ENCODE results near the gene B3GLCT. TPM values are rescaled to one million over a fixed set of nuclear protein-coding genes. Genes with fewer than 3 reads are reported as not detected.

B3GLCT gene
- polyA plus RNA-seq (2013, experiment 1 of 2) = 5.2 TPM
- polyA plus RNA-seq (2013, experiment 2 of 2) = 5.8 TPM

DNA sequence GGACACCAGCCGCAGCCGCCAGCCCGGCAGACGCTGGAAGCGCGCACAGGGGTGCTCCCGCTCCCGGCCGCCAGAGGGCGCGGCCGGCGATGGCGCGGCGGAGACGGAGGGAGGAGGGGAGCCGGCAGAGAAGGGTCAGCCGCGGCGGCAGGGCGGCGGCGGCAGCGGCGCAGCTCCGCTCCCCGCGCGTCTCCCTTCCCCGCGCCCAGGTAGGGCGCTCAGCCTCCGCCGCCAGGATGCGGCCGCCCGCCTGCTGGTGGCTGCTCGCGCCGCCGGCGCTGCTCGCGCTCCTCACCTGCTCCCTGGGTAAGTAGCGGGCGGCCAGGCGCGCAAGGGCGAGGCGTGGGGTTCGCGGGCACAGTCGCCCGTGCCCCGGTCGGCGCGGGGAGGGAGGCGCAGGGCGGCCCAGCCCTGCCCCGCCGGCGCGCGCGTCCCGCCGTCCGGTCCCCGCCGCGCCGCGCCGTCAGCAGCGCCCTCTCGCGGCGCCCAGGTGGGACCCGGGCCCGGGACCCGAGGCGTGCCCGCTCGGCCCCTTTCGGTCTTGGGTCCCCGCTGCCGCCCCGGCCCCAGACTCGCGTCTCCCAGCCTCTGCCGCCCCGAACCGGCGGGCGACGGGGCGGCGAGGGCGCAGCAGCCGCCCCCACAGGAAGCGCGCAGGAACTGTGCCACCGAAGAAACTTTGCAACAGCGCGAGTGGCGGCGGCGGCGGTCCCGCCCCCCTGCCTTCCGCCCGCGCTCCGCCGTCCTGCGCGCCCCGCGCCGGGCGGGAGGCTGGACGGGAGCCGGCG lies at the start of gene B3GLCT:
Gene B3GLCT, plus strand, starts transcription at position 127 of the 788 bp plus-strand sequence. Its CDS starts 110 bp downstream, at position 237.
- H3K9ac ChIP-seq (ENCODE audit: low read depth, low read length) = peak within 1 kb of the TSS; percentile 97
- H3K4me3 ChIP-seq (ENCODE audit: low read length) = peak within 1 kb of the TSS; percentile 82
- peaks cover 9% of the 10 kb centered on the region; the same call in 1 of the 2 replicates for H3K4me1 ChIP-seq (ENCODE audit: insufficient read depth, low read length)
- peaks cover 6% of the 10 kb centered on the region; the same call in 1 of the 2 replicates for H3K27me3 ChIP-seq (ENCODE audit: insufficient read depth, low read length)
- WGBS = under 1% methylated on average over 126 of the region's 126 CpGs
- H3K36me3 ChIP-seq (ENCODE audit: insufficient read depth, low read length) = no peaks in the 10 kb centered on the region
- H3K9me3 ChIP-seq (ENCODE audit: insufficient read depth, low read depth, low read length) = no peaks in the 10 kb centered on the region
- peak within 1 kb of the TSS; percentile 82; the same call in 1 of the 2 replicates for H3K27ac ChIP-seq (ENCODE audit: low read depth, low read length)

- H3K27ac ChIP-seq (ENCODE audit: low read depth, low read length) = no peak overlapping the region
- no peaks in the 10 kb centered on the region for H3K9me3 ChIP-seq (ENCODE audit: insufficient read depth, low read depth, low read length)
- no peaks in the 10 kb centered on the region for H3K4me1 ChIP-seq (ENCODE audit: insufficient read depth, low read length)
- 98% methylated on average over 4 of the region's 4 CpGs for WGBS
- no peaks in the 10 kb centered on the region for H3K27me3 ChIP-seq (ENCODE audit: insufficient read depth, low read length)
- H3K36me3 ChIP-seq (ENCODE audit: insufficient read depth, low read length) = peaks cover 100% of the 10 kb centered on the region
- no peak overlapping the region for H3K9ac ChIP-seq (ENCODE audit: low read depth, low read length)
- no peak overlapping the region for H3K4me3 ChIP-seq (ENCODE audit: low read length)
These were observed 49.3 kb upstream of the B3GLCT start for GRCh38 chr13:31150315-31150985.

DNA sequence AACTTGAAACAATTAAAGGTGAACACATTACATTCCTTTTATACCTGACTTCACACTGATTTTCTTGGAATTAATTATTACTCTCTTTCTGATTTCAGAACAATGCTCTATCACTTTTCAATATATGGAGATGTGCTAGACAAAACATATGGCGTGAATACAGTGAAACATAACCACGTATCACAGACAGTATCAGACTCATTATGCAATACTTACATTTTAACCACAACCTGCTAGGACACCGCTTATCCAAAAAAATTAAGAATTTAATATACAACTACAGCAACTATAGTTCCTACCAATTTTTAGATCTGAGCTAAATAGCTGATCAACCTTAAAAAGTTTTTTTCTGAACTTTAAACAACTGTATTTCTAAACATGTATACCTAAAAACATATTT lies 47.9 kb upstream of the B3GLCT start:
- no peak overlapping the region for H3K9ac ChIP-seq (ENCODE audit: low read depth, low read length)
- no peaks in the 10 kb centered on the region for H3K9me3 ChIP-seq (ENCODE audit: insufficient read depth, low read depth, low read length)
- no peak overlapping the region for H3K4me3 ChIP-seq (ENCODE audit: low read length)
- peaks cover 97% of the 10 kb centered on the region for H3K36me3 ChIP-seq (ENCODE audit: insufficient read depth, low read length)
- H3K27me3 ChIP-seq (ENCODE audit: insufficient read depth, low read length) = no peaks in the 10 kb centered on the region
- WGBS = 95% methylated on average over 3 of the region's 3 CpGs
- no peaks in the 10 kb centered on the region for H3K4me1 ChIP-seq (ENCODE audit: insufficient read depth, low read length)
- no peak overlapping the region for H3K27ac ChIP-seq (ENCODE audit: low read depth, low read length)

- Histone ChIP-seq H3K36me3 (ENCODE audit: insufficient read depth, low read length) (peaks cover 92% of the 10 kb centered on the region), H3K9ac (ENCODE audit: low read depth, low read length) (no peak overlapping the region), H3K9me3 (ENCODE audit: insufficient read depth, low read depth, low read length) (no peaks in the 10 kb centered on the region), H3K27me3 (ENCODE audit: insufficient read depth, low read length) (no peaks in the 10 kb centered on the region), H3K4me3 (ENCODE audit: low read length) (no peak overlapping the region), H3K4me1 (ENCODE audit: insufficient read depth, low read length) (peaks cover 10% of the 10 kb centered on the region; the same call in 1 of the 2 replicates), H3K27ac (ENCODE audit: low read depth, low read length) (no peak overlapping the region)
- WGBS = 89% methylated on average over 1 of the region's 2 CpGs
These were observed 44.8 kb upstream of the B3GLCT start for GRCh38 chr13:31154939-31155338.

GRCh38 chr13:31159306-31159705 lies 40.5 kb upstream of the B3GLCT start:
- peak overlapping the region; percentile 81 for H3K4me3 ChIP-seq (ENCODE audit: low read length)

DNA sequence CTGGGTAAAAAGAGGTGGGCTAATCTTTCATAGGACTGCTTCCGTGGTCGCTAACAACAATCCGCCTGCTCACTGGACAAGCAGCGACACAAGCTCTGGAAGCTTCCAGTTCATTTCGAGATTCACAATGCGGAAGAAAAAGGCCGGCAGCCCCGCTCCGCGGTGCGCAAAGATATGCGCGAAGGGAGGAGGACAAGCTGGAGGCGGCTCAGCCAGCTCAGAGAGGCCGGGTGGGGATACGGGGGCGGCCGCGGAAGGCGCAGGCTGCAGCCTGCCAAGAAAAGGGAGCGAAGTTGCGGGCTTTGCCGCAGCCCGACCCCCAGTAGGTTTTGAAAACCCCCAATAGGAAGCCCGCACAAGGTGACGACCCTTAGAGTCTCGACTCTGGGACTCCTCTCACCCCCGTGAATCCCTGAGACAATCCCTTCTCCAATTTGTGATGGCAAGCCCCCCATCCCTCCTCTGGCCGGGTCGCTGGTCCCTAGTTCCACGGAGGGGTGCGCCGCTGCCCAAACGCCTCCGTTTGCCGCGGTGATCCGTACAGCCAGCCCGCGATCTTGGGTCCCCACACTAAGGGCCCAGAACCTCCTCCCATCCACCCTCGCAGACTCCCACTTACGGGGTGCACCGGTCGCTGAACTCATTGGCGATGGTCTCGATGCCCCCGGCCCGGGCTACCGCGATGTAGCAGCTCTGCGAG lies 38.8 kb upstream of the B3GLCT start:
- Histone ChIP-seq H3K27ac (ENCODE audit: low read depth, low read length) (peak overlapping the region; percentile 58), H3K4me3 (ENCODE audit: low read length) (peak overlapping the region; percentile 81), H3K36me3 (ENCODE audit: insufficient read depth, low read length) (peaks cover 32% of the 10 kb centered on the region), H3K9me3 (ENCODE audit: insufficient read depth, low read depth, low read length) (no peaks in the 10 kb centered on the region), H3K9ac (ENCODE audit: low read depth, low read length) (peak overlapping the region; percentile 82), H3K27me3 (ENCODE audit: insufficient read depth, low read length) (no peaks in the 10 kb centered on the region), H3K4me1 (ENCODE audit: insufficient read depth, low read length) (peaks cover 19% of the 10 kb centered on the region; the same call in 1 of the 2 replicates)
- WGBS = under 1% methylated on average over 51 of the region's 51 CpGs

More at GRCh38 chr13:31159306-31159705, 40.5 kb upstream of the B3GLCT start:
- H3K27ac ChIP-seq (ENCODE audit: low read depth, low read length) = no peak overlapping the region
- H3K36me3 ChIP-seq (ENCODE audit: insufficient read depth, low read length) = peaks cover 48% of the 10 kb centered on the region
- no peak overlapping the region for H3K9ac ChIP-seq (ENCODE audit: low read depth, low read length)
- H3K27me3 ChIP-seq (ENCODE audit: insufficient read depth, low read length) = no peaks in the 10 kb centered on the region
- H3K9me3 ChIP-seq (ENCODE audit: insufficient read depth, low read depth, low read length) = no peaks in the 10 kb centered on the region
- WGBS = 96% methylated on average over 3 of the region's 4 CpGs
- H3K4me1 ChIP-seq (ENCODE audit: insufficient read depth, low read length) = peaks cover 19% of the 10 kb centered on the region; the same call in 1 of the 2 replicates

- Histone ChIP-seq H3K9me3 (ENCODE audit: insufficient read depth, low read depth, low read length) (no peaks in the 10 kb centered on the region), H3K36me3 (ENCODE audit: insufficient read depth, low read length) (peaks cover 27% of the 10 kb centered on the region), H3K4me1 (ENCODE audit: insufficient read depth, low read length) (peaks cover 19% of the 10 kb centered on the region; the same call in 1 of the 2 replicates), H3K9ac (ENCODE audit: low read depth, low read length) (peak within 1 kb of the TSS; percentile 95), H3K4me3 (ENCODE audit: low read length) (peak within 1 kb of the TSS; percentile 81), H3K27ac (ENCODE audit: low read depth, low read length) (peak within 1 kb of the TSS; percentile 75), H3K27me3 (ENCODE audit: insufficient read depth, low read length) (no peaks in the 10 kb centered on the region)
- WGBS = under 1% methylated on average over 54 of the region's 54 CpGs
These were observed 38.1 kb upstream of the B3GLCT start, which contains the start of gene HSPH1 for GRCh38 chr13:31161557-31162150. TSS of gene HSPH1 (minus strand) at chr13:31161904. CDS start at chr13:31161582, 322 bp downstream.

DNA sequence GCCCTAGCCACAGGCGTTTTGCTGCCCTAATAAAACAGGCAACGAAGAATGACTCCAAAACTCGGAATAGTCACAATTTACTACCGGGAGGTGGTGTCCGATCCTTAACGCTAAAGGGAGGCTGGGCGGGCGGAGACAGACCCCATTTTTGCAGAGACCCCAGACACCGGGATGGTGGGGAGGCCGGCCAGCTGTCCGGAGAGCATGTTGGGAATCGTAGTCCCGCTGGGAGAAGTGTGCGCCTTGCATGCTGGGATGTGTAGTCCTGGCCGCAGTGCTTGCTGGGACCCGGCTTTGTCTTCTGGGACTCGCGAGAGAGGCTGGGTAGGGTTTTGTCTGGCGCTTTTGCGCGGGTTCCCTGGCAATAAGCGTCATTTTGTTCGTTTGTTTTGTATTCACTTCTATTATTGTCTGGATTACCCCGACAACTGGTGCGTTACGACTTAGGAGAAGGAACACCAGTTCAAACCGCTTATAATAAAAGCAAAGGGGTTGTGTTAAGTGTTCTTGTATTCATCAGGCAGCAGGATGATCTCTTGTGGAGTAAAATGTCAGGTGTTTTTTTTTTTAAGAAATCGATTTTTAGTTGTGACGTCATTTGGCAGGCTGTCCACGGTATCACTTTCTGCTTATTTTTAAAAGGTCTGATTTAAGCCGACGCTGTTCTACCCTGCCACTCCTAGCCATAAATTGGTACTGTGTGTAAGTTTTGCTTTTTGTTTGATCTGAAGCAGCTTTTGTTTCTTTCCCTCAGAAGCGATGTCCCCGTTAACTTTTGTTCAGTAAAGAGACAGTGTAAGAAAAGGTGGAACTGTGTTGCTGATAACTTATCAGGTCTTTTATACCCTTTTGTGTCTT lies 37.4 kb upstream of the B3GLCT start:
- Histone ChIP-seq H3K4me3 (ENCODE audit: low read length) (peak overlapping the region; percentile 81), H3K4me1 (ENCODE audit: insufficient read depth, low read length) (peaks cover 19% of the 10 kb centered on the region; the same call in 1 of the 2 replicates), H3K27ac (ENCODE audit: low read depth, low read length) (peak overlapping the region; percentile 75), H3K9ac (ENCODE audit: low read depth, low read length) (peak overlapping the region; percentile 95), H3K27me3 (ENCODE audit: insufficient read depth, low read length) (no peaks in the 10 kb centered on the region), H3K9me3 (ENCODE audit: insufficient read depth, low read depth, low read length) (no peaks in the 10 kb centered on the region), H3K36me3 (ENCODE audit: insufficient read depth, low read length) (peaks cover 20% of the 10 kb centered on the region)
- WGBS = 4% methylated on average over 34 of the region's 34 CpGs

DNA sequence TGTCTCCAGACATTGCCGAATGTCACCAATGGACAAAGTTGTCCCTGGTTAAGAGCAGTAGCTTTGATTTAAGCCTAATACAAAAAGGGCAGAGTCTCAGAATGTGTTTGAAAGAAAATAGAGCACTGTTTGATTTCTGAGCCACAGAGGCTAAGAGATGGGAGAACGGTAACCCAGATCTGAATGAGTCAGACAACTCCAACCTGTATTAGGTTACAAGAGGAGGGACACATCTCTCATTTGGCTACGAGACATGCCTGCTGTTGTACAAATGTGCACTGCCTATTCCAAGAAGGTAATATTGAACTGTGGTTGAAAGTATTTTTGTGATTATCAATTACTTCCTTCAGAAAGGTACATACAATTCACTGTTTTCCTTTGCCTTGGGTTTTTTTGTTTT lies 33.2 kb upstream of the B3GLCT start:
- Histone ChIP-seq H3K9ac (ENCODE audit: low read depth, low read length) (no peak overlapping the region), H3K36me3 (ENCODE audit: insufficient read depth, low read length) (no peaks in the 10 kb centered on the region), H3K4me3 (ENCODE audit: low read length) (no peak overlapping the region), H3K9me3 (ENCODE audit: insufficient read depth, low read depth, low read length) (no peaks in the 10 kb centered on the region), H3K4me1 (ENCODE audit: insufficient read depth, low read length) (peaks cover 4% of the 10 kb centered on the region), H3K27me3 (ENCODE audit: insufficient read depth, low read length) (no peaks in the 10 kb centered on the region), H3K27ac (ENCODE audit: low read depth, low read length) (no peak overlapping the region)
- WGBS = 91% methylated on average over 3 of the region's 3 CpGs

DNA sequence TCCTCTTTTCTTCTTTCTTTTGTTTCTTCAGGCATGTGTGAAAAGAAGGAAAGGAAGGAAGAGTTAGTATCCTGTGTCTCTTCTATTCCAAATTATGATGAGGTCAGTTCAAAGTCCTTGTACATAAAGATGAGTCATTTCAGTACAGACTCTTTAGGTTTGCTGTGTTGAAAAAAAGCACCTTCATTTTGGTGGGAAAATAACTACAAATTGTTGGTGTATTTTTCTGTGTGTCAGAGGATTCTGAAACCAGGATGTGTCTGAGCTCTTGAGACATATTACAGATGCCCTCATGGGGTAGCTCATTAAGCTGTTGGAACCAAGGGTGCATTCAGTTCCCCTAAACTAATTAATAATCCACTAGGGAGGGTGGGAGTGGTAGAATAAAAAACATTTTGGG lies 32.3 kb upstream of the B3GLCT start:
- Histone ChIP-seq H3K27me3 (ENCODE audit: insufficient read depth, low read length) (no peaks in the 10 kb centered on the region), H3K4me1 (ENCODE audit: insufficient read depth, low read length) (peaks cover 4% of the 10 kb centered on the region), H3K4me3 (ENCODE audit: low read length) (no peak overlapping the region), H3K27ac (ENCODE audit: low read depth, low read length) (no peak overlapping the region), H3K9me3 (ENCODE audit: insufficient read depth, low read depth, low read length) (no peaks in the 10 kb centered on the region), H3K36me3 (ENCODE audit: insufficient read depth, low read length) (no peaks in the 10 kb centered on the region), H3K9ac (ENCODE audit: low read depth, low read length) (no peak overlapping the region)

All from HUES64 (cell line).